ACC112 (cell line): ENCODE data around the gene SEPTIN11.
"Not testable (repeated sequence)": the region's sequence is repeated elsewhere in the genome, so short reads cannot be mapped to it uniquely, and the experiment has no call there.

ENCODE experiments used
- H2AFZ ChIP-seq: fragments of 200-600 bp; sonication (generic); one replicate; pipeline ENCODE4 v1.6.0; 2017; ENCODE audit warnings: antibody characterized with exemption, low read length; ENCODE audit not compliant: unreplicated experiment
- H3K27ac ChIP-seq: fragments of 200-600 bp; sonication (generic); 2 replicates; pipeline ENCODE4 v1.5.1; 2014; ENCODE audit warnings: low read depth, mild to moderate bottlenecking, antibody characterized with exemption, low read length, moderate library complexity
- H3K27me3 ChIP-seq: fragments of 200-600 bp; sonication (generic); 2 replicates; pipeline ENCODE4 v1.6.1; 2014; ENCODE audit warnings: mild to moderate bottlenecking, antibody characterized with exemption, low read length, moderate library complexity, mixed read lengths; ENCODE audit not compliant: insufficient read depth
- H3K36me3 ChIP-seq: fragments of 200-600 bp; sonication (generic); 2 replicates; pipeline ENCODE4 v1.6.1; 2016; ENCODE audit warnings: mild to moderate bottlenecking, antibody characterized with exemption, low read length, moderate library complexity, mixed read lengths; ENCODE audit not compliant: insufficient read depth
- H3K4me1 ChIP-seq: fragments of 200-600 bp; sonication (generic); one replicate; pipeline ENCODE4 v1.6.1; 2016; ENCODE audit warnings: low read length, mixed read lengths; ENCODE audit not compliant: insufficient read depth, unreplicated experiment, control insufficient read depth
- H3K4me3 ChIP-seq: fragments of 200-600 bp; sonication (generic); 2 replicates; pipeline ENCODE4 v1.5.1; 2014; ENCODE audit warnings: mild to moderate bottlenecking, low read depth, low read length
- H3K79me2 ChIP-seq: fragments of 200-600 bp; sonication (generic); one replicate; pipeline ENCODE4 v1.6.0; 2016; ENCODE audit warnings: low read length; ENCODE audit not compliant: control insufficient read depth, unreplicated experiment, insufficient read depth

Gene SEPTIN11

DNA sequence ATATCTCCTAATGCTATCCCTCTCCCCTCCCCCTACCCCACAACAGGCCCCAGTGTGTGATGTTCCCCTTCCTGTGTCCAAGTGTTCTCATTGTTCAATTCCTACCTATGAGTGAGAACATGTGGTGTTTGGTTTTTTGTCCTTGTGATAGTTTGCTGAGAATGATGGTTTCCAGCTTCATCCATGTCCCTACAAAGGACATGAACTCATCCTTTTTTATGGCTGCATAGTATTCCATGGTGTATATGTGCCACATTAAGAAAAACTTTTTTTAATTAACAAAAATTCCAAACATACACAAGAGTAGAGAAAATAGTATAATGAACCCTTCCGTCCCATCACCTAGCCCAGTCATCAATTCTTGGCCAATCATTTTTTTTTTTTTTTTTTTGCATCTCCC, 14.4 kb downstream of the SEPTIN11 start:
- not testable (repeated sequence) for H3K27me3 ChIP-seq, H3K27ac ChIP-seq, H3K4me3 ChIP-seq, H2AFZ ChIP-seq, H3K4me1 ChIP-seq, H3K36me3 ChIP-seq
- peaks cover 71% of the 10 kb centered on the region for H3K79me2 ChIP-seq

DNA sequence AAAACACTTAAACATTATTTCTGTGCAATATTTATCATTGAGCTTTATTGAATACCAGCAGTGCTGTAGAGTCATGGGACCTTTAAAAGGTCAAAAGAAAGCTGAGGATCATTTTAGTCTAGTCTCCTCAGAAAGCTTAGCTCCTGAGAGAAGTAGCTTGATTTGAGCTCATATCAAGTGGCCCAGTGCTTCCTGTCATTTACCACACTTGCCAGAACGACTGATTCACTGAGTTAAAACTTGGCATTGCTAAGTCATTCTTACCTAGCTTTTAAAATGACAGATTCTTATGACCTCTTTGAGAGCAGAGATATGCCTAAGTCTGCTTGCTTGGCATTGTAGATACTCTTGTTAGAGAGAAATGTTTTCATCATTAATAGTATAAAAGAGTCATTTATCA, 15.2 kb downstream of the SEPTIN11 start:
- no peak overlapping the region for H2AFZ ChIP-seq
- H3K79me2 ChIP-seq = peaks cover 74% of the 10 kb centered on the region
- H3K4me3 ChIP-seq = no peak overlapping the region
- no peak overlapping the region for H3K27ac ChIP-seq
- H3K27me3 ChIP-seq = no peaks in the 10 kb centered on the region
- H3K4me1 ChIP-seq = peaks cover 11% of the 10 kb centered on the region
- H3K36me3 ChIP-seq = no peaks in the 10 kb centered on the region; the same call in 1 of the 2 replicates

DNA sequence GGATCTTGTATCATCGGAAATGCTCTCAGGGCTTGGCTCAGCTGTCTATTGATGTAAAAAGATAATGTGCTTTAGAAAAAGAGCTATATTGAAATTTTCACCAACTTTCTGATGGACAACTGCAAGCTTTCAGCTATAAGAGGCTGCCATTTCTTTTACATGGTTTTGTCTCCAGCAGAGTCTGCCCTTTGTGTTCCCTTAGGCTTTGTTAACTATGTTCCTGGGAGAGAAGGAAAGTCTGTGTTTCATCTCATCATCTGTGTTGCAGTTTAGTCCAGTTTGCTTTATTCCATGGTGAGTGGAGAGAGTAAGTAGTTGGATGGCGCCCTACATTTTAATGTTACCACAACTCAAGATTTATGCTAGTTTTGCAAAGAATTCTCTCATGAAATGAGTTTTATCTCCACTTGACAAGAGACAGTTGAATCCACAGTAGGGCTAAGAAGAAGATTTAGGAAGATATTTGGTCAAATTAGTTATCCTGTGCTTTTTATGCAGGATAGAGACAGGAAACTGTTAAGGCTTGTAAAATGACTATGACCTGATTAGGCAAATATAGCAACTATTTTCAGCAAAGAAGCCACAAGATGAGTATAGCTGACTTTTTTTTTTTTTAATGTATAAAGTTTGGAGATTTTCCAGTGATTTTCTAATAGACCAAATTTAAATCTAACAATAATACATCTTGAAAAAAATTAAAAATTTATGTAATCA, 16.5 kb downstream of the SEPTIN11 start:
- peaks cover 20% of the 10 kb centered on the region for H3K4me1 ChIP-seq
- H2AFZ ChIP-seq = no peak overlapping the region
- H3K27ac ChIP-seq = no peak overlapping the region
- no peak overlapping the region for H3K4me3 ChIP-seq
- H3K27me3 ChIP-seq = no peaks in the 10 kb centered on the region
- H3K36me3 ChIP-seq = no peaks in the 10 kb centered on the region; the same call in 1 of the 2 replicates
- peaks cover 72% of the 10 kb centered on the region for H3K79me2 ChIP-seq

DNA sequence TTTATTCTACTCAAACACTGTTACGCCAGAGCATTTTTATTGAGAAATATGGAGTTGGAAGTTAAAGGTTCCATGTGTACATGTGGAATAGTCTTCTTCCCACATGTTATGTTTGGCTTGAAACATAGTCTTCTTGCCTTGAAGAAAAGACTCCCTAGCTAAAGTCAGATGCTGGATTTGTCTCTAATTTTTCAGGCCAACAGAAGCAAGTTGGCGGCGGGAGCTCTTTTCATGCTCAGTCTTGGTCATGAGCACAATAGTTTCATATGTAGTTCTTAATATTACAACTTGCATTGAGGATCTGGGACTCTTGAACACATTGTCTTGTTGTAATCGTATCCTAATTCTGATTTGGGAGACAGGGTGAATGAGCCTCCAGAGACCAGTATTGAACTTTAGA, 19.4 kb downstream of the SEPTIN11 start:
- Histone ChIP-seq H3K4me1 (peaks cover 14% of the 10 kb centered on the region), H3K79me2 (peaks cover 70% of the 10 kb centered on the region), H3K36me3 (no peaks in the 10 kb centered on the region; the same call in 1 of the 2 replicates), H2AFZ (no peak overlapping the region), H3K27me3 (no peaks in the 10 kb centered on the region), H3K4me3 (no peak overlapping the region), H3K27ac (no peak overlapping the region)

DNA sequence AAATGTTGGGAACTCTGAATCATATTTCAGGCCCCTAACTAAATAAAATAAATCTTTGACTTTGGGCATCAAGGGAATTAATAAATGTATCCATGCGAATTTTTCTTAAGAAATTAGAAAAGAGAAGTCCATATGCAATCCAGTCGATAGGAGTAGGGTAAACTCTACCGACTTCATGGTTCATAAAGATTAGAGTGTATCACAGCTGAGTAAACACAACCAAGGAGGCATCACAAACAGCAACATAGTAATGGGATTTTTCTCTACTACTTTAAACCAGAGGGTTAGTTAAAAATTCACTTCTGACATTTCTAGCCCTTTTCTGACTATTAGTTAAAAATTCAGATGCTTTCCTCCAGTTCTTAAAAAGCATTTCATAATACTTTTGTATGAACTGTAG, 19.9 kb downstream of the SEPTIN11 start:
- H2AFZ ChIP-seq = no peak overlapping the region
- H3K27ac ChIP-seq = no peak overlapping the region
- H3K27me3 ChIP-seq = no peaks in the 10 kb centered on the region
- peaks cover 19% of the 10 kb centered on the region for H3K4me1 ChIP-seq
- peaks cover 69% of the 10 kb centered on the region for H3K79me2 ChIP-seq
- no peak overlapping the region for H3K4me3 ChIP-seq
- no peaks in the 10 kb centered on the region for H3K36me3 ChIP-seq

DNA sequence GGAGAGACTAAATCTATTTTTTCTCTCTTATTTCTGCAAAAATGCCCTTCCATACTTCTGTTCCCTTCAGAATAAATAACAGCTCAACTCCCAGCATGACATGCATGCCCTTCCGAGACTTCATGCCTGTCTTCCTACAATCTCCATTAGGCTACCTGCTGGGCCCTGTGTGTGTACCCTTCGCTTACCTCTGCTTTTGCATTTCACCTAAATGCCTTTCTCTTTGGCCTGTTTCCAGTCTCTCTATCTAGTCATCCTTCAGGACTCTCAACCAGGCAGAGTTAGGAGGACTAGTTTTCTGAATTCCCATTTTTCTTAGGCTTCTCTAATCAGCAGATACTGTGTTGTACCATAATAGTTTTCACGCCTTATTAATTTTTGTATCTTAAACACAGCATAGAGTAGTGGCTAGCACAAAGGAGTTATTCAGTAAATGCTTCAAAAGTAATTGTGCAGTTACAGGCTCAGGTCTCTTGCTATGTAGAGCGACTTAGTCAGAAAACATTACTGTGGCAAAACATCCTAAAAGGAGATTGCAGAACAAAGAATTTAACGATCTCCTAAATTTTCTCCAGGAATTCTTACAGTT, 20.5 kb downstream of the SEPTIN11 start:
- Histone ChIP-seq H3K27ac (no peak overlapping the region), H3K27me3 (no peaks in the 10 kb centered on the region), H3K4me3 (no peak overlapping the region), H3K4me1 (peaks cover 20% of the 10 kb centered on the region), H2AFZ (no peak overlapping the region), H3K79me2 (peaks cover 65% of the 10 kb centered on the region), H3K36me3 (no peaks in the 10 kb centered on the region)

DNA sequence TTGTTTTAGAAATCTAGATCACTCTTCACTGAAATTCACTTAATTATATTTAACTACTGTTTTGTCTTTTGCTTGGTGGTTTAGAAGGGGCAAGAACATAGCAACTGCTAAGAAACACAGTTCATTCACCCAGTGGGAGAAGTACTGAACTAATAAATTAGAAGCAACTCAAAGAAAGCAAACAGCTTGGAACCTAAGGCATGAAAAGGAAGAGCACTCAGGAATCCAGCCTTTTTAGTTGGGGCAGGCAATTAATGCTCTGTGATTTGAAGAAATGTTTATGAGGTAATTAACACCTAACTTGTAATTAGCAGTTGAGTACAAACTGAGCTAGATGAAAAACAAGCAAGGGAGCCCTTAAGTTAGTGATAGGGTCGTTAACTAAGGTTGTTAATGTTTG, 22.8 kb downstream of the SEPTIN11 start:
- no peak overlapping the region for H3K4me3 ChIP-seq
- H3K27ac ChIP-seq = no peak overlapping the region
- H3K4me1 ChIP-seq = peaks cover 28% of the 10 kb centered on the region
- H2AFZ ChIP-seq = no peak overlapping the region
- peaks cover 79% of the 10 kb centered on the region for H3K79me2 ChIP-seq
- no peaks in the 10 kb centered on the region for H3K36me3 ChIP-seq
- H3K27me3 ChIP-seq = no peaks in the 10 kb centered on the region

DNA sequence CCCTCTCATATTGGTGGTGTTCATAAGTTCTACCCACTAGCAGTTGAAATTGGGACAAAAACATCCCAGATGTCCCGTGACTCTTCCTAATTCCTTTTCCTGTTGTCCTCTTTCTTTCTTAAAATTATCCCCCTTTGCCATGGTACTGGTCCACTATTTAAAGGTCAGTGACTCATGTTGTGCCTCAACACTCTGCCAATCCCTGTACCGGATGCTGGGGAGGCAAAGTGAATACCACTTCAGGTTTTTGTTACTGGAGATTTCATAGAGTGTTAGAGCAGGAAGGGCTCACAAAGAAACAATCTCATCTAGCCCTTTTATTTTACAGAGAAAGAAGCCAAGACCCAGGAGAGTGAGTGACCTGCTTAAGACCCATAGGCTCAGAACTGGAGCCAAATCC, 24.6 kb downstream of the SEPTIN11 start:
- Histone ChIP-seq H2AFZ (no peak overlapping the region), H3K36me3 (no peaks in the 10 kb centered on the region), H3K27ac (peak overlapping the region; percentile 25), H3K79me2 (peaks cover 80% of the 10 kb centered on the region), H3K4me1 (peaks cover 47% of the 10 kb centered on the region), H3K27me3 (no peaks in the 10 kb centered on the region), H3K4me3 (no peak overlapping the region)

DNA sequence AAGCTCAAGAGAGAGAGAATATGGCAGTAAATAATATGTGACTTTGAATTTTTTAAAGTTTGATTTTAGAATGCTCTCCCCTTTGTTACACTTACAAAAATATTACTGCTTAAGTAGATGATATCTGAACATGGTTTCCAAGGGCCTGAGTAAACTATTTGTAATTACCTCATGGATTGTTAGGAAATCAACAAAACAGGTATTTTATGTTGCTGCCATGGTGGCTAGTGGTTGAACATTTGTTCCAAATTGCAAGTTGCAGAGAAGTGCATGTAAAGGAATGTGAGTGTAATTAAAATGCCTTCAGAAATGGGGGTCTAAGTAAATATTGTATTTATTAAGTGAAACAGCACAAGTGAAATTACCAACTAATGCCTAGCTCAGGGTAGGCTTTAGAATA, 27.6 kb downstream of the SEPTIN11 start:
- Histone ChIP-seq H3K27ac (peak overlapping the region; percentile 51), H3K4me1 (peaks cover 50% of the 10 kb centered on the region), H2AFZ (no peak overlapping the region), H3K4me3 (no peak overlapping the region), H3K79me2 (peaks cover 87% of the 10 kb centered on the region), H3K27me3 (no peaks in the 10 kb centered on the region), H3K36me3 (no peaks in the 10 kb centered on the region)

DNA sequence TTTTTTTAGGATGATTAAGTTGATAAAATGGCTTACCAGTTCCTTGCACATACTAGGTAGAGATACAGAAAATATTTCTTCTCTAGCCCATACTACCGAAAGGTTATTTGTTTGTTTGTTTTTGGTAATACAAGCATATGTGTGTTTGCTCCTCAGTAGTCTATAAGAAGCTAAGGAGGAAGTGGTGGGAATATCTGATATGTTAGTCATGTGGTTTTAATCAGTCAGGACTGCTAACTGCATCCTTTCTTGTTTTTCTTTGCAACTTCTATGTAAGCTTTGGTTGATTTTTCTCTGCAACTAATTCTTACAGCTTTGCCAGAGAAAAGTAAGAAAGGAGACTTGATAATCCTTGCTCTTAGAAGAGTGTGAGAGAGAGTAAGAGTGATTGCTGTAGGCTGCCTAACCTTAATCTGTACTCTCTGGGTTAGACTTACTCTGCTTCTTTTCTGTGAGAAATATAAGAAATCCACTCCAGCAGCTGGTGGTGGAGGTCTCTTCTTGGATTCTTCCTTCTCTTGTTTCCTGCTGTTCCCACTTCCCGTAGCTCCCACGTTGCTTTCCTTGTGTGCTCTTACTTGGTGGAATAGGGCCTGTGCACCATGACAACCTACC, 28.3 kb downstream of the SEPTIN11 start:
- H3K27ac ChIP-seq = peak overlapping the region; percentile 51
- no peaks in the 10 kb centered on the region for H3K27me3 ChIP-seq
- no peaks in the 10 kb centered on the region for H3K36me3 ChIP-seq
- peaks cover 86% of the 10 kb centered on the region for H3K79me2 ChIP-seq
- no peak overlapping the region for H2AFZ ChIP-seq
- H3K4me3 ChIP-seq = peak overlapping the region; percentile 6; the same call in 1 of the 2 replicates
- H3K4me1 ChIP-seq = peaks cover 58% of the 10 kb centered on the region

DNA sequence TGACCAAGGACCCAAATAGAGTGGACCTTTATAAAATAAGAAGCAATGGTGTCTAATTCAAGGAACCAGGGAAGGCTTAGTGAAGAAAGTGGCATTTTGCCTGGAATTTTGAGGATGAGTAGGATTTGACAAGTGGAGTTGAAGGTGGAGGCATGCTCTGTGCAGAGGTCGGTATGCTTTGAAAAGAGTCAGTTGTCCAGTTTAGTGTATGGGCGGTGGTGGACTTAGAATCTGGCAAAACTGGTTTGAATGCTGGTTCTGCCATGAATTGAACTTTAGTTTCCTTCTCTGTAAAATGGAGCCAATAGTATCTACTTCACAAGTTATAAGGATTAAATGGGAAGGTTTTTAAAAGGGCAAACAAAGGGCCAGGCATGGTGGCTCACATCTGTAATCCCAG, 29.7 kb downstream of the SEPTIN11 start:
- Histone ChIP-seq H3K27ac (no peak overlapping the region), H3K79me2 (peaks cover 84% of the 10 kb centered on the region), H3K4me1 (peaks cover 66% of the 10 kb centered on the region)

More for the DNA sequence above, 29.7 kb downstream of the SEPTIN11 start:
- Histone ChIP-seq H3K27me3 (no peaks in the 10 kb centered on the region), H3K4me3 (no peak overlapping the region), H2AFZ (no peak overlapping the region), H3K36me3 (no peaks in the 10 kb centered on the region)
